LNCaP clone FGC (cell line): ENCODE data around the gene GRB10.

Experiments
- DNase-seq: peaks from one replicate; pipeline ENCODE4 v3.0.0-alpha.2; 2011; ENCODE audit warnings: low read depth
- H3K4me3 ChIP-seq: 2 replicates; pipeline ENCODE4 v1.5.1; 2011; ENCODE audit warnings: mild to moderate bottlenecking, low read depth, low read length, control low read depth
- CTCF ChIP-seq: IDR thresholded peaks from 2 replicates; pipeline ENCODE4 v1.5.1; 2012; ENCODE audit warnings: mild to moderate bottlenecking; ENCODE audit not compliant: control insufficient read depth, insufficient read depth; ENCODE audit errors: extremely low read depth

GRB10 gene

GRCh38 chr7:50674896-50675835, 107.5 kb downstream of the GRB10 start:
- H3K4me3 ChIP-seq: no peak overlapping the region
- no peak for DNase-seq
- no peak for TF ChIP-seq CTCF

- H3K4me3 ChIP-seq: no peak overlapping the region
- no peak for TF ChIP-seq CTCF
- no peak for DNase-seq
Observed at GRCh38 chr7:50674299-50674698, 108.4 kb downstream of the GRB10 start.

GRCh38 chr7:50673096-50673495, 109.6 kb downstream of the GRB10 start:
- no peak for TF ChIP-seq CTCF
- no peak overlapping the region for H3K4me3 ChIP-seq
- no peak for DNase-seq

- H3K4me3 ChIP-seq: no peak overlapping the region
- TF ChIP-seq CTCF: no peak
- no peak for DNase-seq
Observed at GRCh38 chr7:50672045-50672444, 110.7 kb downstream of the GRB10 start.

GRCh38 chr7:50671386-50671785, 111.3 kb downstream of the GRB10 start:
- no peak for DNase-seq
- no peak for TF ChIP-seq CTCF
- H3K4me3 ChIP-seq: no peak overlapping the region

GRCh38 chr7:50669890-50670289, 112.8 kb downstream of the GRB10 start:
- no peak for TF ChIP-seq CTCF
- no peak overlapping the region for H3K4me3 ChIP-seq
- no peak for DNase-seq
